ENCODE data around the gene PTPRD.

PTPRD gene

GRCh38 chr9:8610256-8610655 is 2002.5 kb downstream of the PTPRD start:
- Histone ChIP-seq H3K27me3 (ENCODE audit: low read length) (no peaks in the 10 kb centered on the region), H3K9me3 (ENCODE audit: insufficient read depth, low read length) (no peaks in the 10 kb centered on the region), H3K79me2 (ENCODE audit: insufficient read depth, low read length) (no peaks in the 10 kb centered on the region), H3K27ac (ENCODE audit: low read depth, low read length) (no peak overlapping the region), H2AFZ (ENCODE audit: low read depth, low read length, severe bottlenecking) (no peak overlapping the region), H3K4me3 (ENCODE audit: insufficient read depth, low read length, poor library complexity, severe bottlenecking) (no peak overlapping the region), H3K36me3 (ENCODE audit: low read length) (no peaks in the 10 kb centered on the region), H3K4me2 (ENCODE audit: low read depth, low read length, poor library complexity, severe bottlenecking) (no peak overlapping the region), H3K9me2 (replicated peaks; ENCODE audit: insufficient read depth, low read length) (no peaks in the 10 kb centered on the region), H3F3A (ENCODE audit: insufficient read depth) (no peaks in the 10 kb centered on the region), H3K9ac (ENCODE audit: low read length) (no peak overlapping the region), H4K20me1 (ENCODE audit: low read depth, low read length) (no peaks in the 10 kb centered on the region)
- TF ChIP-seq EZH2phosphoT487 (conservative IDR thresholded peaks at IDR 0.05; ENCODE audit: low read length) (no peak), CTCF (IDR thresholded peaks at IDR 0.05; ENCODE audit: insufficient read depth, low read length, poor library complexity, severe bottlenecking) (no peak)

GRCh38 chr9:8605096-8605495 is 2007.7 kb downstream of the PTPRD start:
- no peaks in the 10 kb centered on the region for H3F3A ChIP-seq (ENCODE audit: insufficient read depth)
- H2AFZ ChIP-seq (ENCODE audit: low read depth, low read length, severe bottlenecking) = no peak overlapping the region
- no peaks in the 10 kb centered on the region for H3K9me3 ChIP-seq (ENCODE audit: insufficient read depth, low read length)
- H3K4me2 ChIP-seq (ENCODE audit: low read depth, low read length, poor library complexity, severe bottlenecking) = no peak overlapping the region
- no peaks in the 10 kb centered on the region for H3K36me3 ChIP-seq (ENCODE audit: low read length)
- TF ChIP-seq CTCF (IDR thresholded peaks at IDR 0.05; ENCODE audit: insufficient read depth, low read length, poor library complexity, severe bottlenecking) = no peak
- no peak for TF ChIP-seq EZH2phosphoT487 (conservative IDR thresholded peaks at IDR 0.05; ENCODE audit: low read length)
- H3K27ac ChIP-seq (ENCODE audit: low read depth, low read length) = no peak overlapping the region
- H3K79me2 ChIP-seq (ENCODE audit: insufficient read depth, low read length) = no peaks in the 10 kb centered on the region
- H3K4me3 ChIP-seq (ENCODE audit: insufficient read depth, low read length, poor library complexity, severe bottlenecking) = no peak overlapping the region
- H4K20me1 ChIP-seq (ENCODE audit: low read depth, low read length) = no peaks in the 10 kb centered on the region
- no peaks in the 10 kb centered on the region for H3K27me3 ChIP-seq (ENCODE audit: low read length)
- no peaks in the 10 kb centered on the region for H3K9me2 ChIP-seq (replicated peaks; ENCODE audit: insufficient read depth, low read length)
- H3K9ac ChIP-seq (ENCODE audit: low read length) = no peak overlapping the region

GRCh38 chr9:8604201-8604600 is 2008.6 kb downstream of the PTPRD start:
- Histone ChIP-seq H4K20me1 (ENCODE audit: low read depth, low read length) (no peaks in the 10 kb centered on the region), H2AFZ (ENCODE audit: low read depth, low read length, severe bottlenecking) (no peak overlapping the region), H3K9me3 (ENCODE audit: insufficient read depth, low read length) (no peaks in the 10 kb centered on the region), H3K79me2 (ENCODE audit: insufficient read depth, low read length) (no peaks in the 10 kb centered on the region), H3K27ac (ENCODE audit: low read depth, low read length) (no peak overlapping the region), H3K4me2 (ENCODE audit: low read depth, low read length, poor library complexity, severe bottlenecking) (no peak overlapping the region), H3K9me2 (replicated peaks; ENCODE audit: insufficient read depth, low read length) (no peaks in the 10 kb centered on the region), H3K36me3 (ENCODE audit: low read length) (no peaks in the 10 kb centered on the region), H3F3A (ENCODE audit: insufficient read depth) (no peaks in the 10 kb centered on the region), H3K4me3 (ENCODE audit: insufficient read depth, low read length, poor library complexity, severe bottlenecking) (no peak overlapping the region), H3K9ac (ENCODE audit: low read length) (no peak overlapping the region), H3K27me3 (ENCODE audit: low read length) (no peaks in the 10 kb centered on the region)
- TF ChIP-seq CTCF (IDR thresholded peaks at IDR 0.05; ENCODE audit: insufficient read depth, low read length, poor library complexity, severe bottlenecking) = no peak
- TF ChIP-seq EZH2phosphoT487 (conservative IDR thresholded peaks at IDR 0.05; ENCODE audit: low read length) = no peak
